Adipose tissue (tissue), 3 donors: ENCODE data around the gene TNFRSF8. TPM values are rescaled to one million over a fixed set of nuclear protein-coding genes. Genes with fewer than 3 reads are reported as not detected.
A peak's percentile ranks its signal among the peaks of the same experiment; 100 is the strongest.

Experiments used
- H3K27ac ChIP-seq: one replicate; pipeline ENCODE4 v1.5.1; 2013; ENCODE audit warnings: low read depth, low read length
- WGBS, 3 donors: extraction: QIAGEN DNeasy Blood & Tissue Kit; methylation state at CpG; one replicate each; pipeline ENCODE4 v1.1.7; 2013; 5-methylcytosine and 5-hydroxymethylcytosine counted together
- polyA plus RNA-seq, 3 donors: library from polyadenylated mRNA; stranded (reverse); fragments of 200-250 nt; gene quantifications; one replicate each; pipeline ENCODE4 v1.2.3, GENCODE V29; 2013
- donor health status: healthy with polysubstance abuse.
- donor health status: Bipolar disorder and iron deficiency.
- donor health status: healthy.

The TNFRSF8 gene
- polyA plus RNA-seq, 3 donors, result 0.40 to 3.8 (median 2.8) TPM

DNA sequence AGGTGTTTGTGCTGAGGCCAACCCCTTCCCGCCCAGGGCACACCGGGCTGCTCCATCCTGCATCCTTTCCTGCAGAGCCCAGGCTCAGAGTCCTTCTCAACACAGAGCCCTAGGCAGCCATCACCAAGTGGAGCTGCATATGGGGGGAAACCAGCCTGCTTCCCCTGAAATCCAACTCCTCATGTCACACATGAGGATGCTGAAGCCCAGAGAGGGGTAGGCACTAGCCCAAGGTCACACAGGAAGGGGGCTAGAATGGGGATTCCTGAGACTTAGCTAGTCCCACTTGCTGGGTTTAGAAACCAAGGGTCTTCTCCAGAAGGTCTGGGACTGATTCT is 98.2 kb downstream of the TNFRSF8 start:
- 62 to 83% (median 63%) methylated on average over 2 of the region's 2 CpGs for WGBS, 3 donors
- peak overlapping the region; percentile 60 for H3K27ac ChIP-seq

DNA sequence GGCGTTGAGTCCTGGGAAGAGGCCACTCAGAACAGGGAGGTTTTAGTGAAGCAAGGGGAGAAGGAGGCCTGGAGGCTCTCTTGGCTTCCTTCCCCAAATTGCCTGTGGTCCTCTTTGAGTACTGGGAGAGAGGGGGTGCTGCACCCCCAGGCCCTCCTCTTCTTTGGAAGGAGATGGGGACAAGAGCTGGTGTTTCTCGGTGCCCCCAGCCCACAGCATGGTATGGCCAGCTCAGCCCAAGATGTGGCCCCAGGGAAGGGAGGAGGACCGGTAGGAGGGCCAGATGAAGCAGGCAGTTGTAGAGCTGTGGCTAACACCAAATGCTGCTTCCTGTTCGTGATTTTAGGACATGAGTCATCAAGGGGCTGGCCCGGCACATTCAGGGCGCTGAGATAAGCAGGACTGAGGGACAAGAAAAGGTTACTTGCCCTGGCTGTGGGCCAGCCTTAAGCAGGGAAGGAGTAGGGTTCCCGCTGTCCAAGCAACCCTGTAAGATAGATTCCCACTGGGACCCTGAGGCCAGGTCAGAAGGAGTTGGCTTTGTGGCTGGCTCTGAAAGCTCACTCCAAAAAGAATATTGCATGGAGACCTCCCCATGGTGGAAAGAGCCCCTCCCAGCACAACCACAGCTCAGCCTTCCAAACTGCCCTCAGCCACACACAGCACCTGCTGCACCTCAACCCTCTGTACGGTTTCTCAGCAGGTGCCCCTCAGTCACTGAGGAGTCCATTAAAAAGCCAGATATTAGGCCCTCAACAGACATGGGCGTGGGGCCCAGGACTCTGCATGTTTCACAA is 98.8 kb downstream of the TNFRSF8 start:
- 13 to 39% (median 14%) methylated on average over 9 of the region's 9 CpGs for WGBS, 3 donors
- peak overlapping the region; percentile 60 for H3K27ac ChIP-seq

DNA sequence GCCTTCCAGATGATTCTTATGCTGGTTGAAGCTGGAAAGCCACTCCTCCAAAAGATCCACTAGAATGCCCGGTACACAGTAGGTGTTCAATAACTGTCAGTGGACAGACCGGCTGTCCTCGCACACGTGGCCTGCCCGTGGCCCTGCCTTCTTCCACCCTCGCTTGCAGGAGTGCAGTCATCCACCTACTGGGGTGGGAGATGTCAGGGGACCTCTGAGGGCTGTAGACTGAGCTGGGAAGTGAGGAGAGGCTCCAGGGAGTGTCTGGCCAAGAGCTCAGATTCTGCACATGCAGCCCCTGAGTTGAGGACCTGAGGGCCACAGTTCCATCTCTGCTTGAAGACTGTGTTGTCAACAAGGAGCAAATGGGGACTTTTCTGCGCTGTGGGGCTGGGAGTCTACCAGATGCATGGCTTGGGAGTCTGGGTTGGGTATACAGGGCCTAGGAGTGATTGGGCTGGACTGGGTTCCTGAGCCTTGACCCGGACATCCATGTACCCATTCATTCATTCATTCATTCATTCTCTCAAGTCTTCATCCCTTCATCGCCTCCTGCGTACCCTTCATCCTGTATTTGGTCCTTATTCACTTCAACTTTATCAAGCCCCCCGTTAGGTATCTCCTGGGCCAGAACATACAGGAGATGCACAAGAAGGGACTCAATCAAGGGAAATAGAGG is 99.5 kb downstream of the TNFRSF8 start:
- WGBS, 3 donors, result 87 to 88% (median 87%) methylated on average over 11 of the region's 11 CpGs
- H3K27ac ChIP-seq, result peak overlapping the region; percentile 60

DNA sequence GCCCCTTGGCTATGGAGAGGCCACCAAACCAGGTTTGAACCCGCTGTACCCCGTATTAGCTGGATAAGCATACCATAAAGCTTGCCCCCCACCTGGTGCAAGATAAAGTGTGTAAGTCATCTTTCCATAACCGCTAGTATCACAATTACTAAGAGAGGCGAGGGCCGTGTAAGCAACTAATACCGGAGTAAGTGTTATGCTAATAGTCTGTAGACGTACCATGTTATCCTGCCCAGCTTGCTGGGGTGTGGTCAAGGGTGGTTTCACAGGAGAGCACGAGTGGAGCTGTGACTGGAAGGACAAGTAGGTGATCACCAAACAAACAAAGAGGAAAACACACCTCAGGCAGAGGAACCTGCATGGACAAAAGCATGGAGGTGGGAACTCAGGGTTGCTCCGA is 100.1 kb downstream of the TNFRSF8 start:
- H3K27ac ChIP-seq, result no peak overlapping the region
- WGBS, 3 donors, result 80 to 91% (median 83%) methylated on average over 9 of the region's 9 CpGs

DNA sequence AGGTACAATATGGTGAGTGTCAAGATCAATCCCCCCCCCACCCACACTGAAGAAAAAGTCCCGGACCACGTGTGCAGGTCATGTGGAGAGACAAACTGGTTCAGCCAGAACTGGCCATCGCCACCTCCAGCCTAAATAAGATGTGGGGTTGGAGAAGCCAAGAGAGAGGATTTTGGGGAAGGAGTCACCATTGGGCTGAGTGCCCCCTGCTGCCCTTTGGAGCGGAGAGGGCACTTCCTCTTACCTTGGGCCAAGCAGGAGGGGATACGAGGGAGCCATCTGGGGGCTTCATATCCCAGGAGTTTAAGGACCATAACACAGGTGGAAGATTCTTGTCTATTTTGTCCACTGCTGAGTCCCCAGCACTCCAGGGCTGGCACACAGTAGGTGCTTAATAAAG is 101.1 kb downstream of the TNFRSF8 start:
- H3K27ac ChIP-seq, result no peak overlapping the region
- 62 to 85% (median 82%) methylated on average over 5 of the region's 5 CpGs for WGBS, 3 donors

DNA sequence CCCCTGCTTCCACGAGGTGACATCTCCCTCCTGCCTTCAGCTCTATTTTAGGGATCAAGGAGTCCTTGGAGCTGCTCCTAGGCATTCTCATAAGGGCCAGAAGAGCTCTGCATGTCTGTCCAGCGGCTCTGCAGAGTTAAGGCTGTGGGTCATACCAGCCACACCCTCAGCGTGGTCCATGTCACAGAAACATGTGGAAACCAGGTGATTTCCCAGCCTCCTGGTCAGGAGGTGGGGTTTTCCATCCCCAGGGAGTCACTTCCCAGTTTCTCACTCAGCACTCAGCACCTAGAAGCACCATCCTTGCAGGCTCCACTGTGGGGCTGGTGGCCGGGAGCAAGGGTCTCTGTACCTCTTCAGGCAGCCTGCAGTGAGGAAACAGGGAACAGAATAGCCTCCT is 102.2 kb downstream of the TNFRSF8 start:
- H3K27ac ChIP-seq, result no peak overlapping the region
- 86 to 93% (median 90%) methylated on average over 4 of the region's 4 CpGs for WGBS, 3 donors

DNA sequence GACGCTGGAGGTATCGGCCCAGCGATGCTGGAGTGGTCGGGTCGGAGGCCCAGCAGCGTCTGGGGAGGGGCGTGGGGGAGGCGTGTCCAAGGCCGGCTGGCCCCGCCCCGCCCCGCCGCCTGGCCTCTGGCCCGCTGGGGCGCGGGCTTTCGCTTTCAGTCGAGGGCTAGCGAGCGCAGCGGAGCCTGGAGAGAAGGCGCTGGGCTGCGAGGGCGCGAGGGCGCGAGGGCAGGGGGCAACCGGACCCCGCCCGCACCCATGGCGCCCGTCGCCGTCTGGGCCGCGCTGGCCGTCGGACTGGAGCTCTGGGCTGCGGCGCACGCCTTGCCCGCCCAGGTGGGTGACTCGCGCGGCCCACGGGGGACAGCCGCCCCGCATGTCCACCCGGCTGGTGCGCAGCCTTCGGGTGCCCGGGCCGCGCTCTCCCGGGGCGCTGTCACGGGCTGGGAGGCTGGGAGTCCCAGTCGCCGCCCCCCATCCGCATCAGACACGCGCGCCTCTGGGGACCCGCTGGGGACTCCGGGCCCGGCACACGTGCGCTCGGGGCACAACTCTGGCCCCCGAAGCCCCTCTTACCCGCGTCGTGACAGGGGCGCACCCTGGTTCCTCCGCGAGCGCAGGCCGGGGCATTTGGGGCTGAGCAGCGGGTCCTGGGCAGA is 103.9 kb downstream of the TNFRSF8 start, which contains the start of gene TNFRSF1B:
TSS of gene TNFRSF1B (plus strand) at position 158 of the 659 bp plus-strand sequence. CDS start at position 259, 101 bp downstream.
- H3K27ac ChIP-seq, result peak within 1 kb of the TSS; percentile 20
- WGBS, 3 donors, result 0 to 3% (median 0%) methylated on average over 70 to 79 of the region's 79 CpGs

DNA sequence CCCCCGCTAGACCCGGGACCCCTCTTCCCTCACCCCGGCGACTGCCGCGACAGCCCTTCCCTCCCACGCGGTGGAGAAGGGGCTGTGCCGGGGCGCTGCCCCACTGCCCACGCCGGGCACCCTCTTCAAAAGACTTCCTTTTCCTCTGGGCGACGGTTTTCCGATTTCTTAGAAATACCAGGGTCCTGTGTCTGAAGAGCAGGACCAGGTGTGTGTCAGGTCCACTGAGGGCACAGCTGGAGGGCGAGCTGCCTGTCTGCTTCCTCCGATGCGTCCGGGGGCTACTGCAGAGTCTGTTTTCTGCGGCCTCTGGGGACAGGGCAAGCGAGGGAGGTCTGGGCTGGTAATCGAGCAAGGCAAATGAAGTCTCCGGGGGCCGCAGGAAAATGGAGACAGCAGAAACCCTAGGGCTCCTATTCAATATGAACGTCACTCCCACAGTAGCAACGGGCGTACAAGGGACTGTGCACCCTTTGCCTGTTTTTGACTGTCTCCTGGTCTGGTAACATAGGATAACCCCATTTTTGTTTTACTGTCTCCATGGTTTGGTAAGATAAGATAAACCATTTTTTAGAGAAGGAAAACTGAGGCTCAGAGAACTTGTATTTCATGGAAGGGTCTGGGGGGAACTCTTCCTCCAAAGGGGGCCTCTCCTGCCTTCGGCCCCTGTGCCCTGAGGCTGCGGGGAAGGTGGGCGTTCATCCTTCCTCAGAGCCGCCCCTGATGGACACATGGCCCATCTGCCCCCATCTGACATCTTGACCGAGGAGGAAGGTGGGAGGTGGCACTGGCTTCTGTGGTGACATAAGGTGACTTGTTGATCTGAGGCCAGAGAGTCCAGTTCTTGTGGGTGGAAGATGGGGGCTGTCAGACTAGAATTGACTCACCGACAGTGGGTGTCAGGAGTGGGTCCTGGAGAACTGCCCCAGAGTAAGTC is 104.7 kb downstream of the TNFRSF8 start:
- peak overlapping the region; percentile 20 for H3K27ac ChIP-seq
- WGBS, 3 donors, result 15 to 26% (median 17%) methylated on average over 29 to 33 of the region's 33 CpGs

DNA sequence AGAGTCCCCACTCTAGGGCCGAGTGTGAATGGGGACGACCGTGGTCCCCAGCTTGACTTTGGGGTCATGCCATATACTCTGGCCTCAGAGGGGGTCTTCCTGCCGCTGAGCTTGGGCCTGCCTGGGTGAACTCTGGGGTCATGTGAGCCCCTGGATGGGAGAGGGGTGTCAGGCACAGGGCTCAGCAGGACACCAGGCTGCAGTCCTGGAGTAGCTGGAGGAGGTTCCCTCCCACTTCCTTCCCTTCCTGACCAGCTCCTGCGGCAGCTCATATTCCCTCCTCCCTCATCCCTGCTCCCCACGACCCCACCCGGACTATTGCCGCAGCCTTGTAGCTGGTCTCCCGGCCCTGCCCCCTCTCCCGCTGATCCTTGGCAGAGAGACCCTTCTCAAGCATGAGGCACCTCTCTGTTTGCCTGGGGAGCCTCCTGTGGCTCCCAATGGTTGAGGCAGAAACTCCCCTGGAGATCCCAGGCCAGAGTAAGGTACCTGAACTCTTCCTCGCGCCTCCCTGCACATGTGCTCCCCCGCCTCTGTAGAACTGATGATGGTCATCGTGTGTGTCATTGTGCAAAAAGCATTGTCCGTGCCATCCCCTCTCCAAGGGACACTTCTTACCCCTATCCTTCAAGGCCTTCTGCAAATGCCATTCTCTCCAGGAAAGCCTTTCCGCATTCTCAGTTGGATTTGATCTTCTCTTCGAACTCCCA is 105.5 kb downstream of the TNFRSF8 start:
- H3K27ac ChIP-seq, result no peak overlapping the region
- WGBS, 3 donors, result 41 to 50% (median 43%) methylated on average over 17 of the region's 17 CpGs

DNA sequence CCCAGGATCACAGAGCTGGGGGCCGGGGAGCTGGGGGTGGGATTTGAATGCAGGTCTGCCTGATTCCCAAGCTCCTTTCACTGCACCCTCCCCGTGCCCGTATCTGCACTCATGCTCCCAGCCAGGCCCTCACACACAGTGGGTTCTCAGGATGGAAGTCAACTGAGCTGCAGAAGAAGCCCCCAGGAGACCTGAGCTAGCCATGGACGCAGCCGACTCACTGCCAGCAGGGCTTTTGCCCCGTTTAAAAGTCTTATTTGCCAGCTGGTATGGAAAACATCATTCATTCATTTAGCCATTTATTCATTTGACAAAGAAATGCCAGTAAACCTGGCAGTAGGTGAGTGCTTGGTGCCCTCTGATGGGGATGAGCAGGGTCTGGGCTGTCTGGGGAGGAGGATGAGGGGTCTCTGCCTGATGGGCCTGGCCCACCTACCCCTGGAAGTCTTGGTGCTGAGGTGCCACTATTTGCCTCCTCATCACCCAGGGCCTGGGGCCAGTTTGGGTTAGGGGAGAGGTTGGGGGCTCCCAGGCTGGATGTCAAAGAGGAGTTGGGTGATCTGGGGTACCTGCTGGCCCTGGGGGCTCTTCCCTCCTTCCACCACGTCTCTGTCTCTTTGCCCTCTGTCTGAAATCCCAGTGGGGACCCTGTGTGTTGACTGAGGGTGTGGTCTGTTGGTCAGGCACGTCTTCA is 106.5 kb downstream of the TNFRSF8 start:
- H3K27ac ChIP-seq, result no peak overlapping the region
- 67% methylated on average over 8 of the region's 8 CpGs for WGBS, 3 donors

DNA sequence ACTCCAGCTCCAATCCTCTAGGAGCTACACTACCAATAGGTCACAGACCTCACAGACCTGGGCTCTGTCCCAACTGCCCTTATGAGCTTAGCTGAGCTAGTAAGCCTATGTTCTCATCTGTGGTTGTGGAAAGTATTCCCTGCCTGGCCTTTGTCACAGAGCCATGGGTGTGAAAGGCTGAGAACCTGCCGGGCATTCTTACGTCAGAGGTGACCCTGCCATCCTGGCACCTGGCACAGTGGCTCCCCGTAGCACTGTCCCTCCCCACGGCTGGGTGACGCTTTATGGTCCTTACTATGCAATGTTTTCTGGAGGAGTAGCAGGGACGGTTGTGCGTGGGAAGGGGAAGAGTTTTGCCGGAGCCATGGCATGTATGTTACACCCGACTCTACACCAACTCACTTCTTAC is 107.2 kb downstream of the TNFRSF8 start:
- H3K27ac ChIP-seq, result no peak overlapping the region
- WGBS, 3 donors, result 59 to 77% (median 65%) methylated on average over 9 of the region's 9 CpGs

DNA sequence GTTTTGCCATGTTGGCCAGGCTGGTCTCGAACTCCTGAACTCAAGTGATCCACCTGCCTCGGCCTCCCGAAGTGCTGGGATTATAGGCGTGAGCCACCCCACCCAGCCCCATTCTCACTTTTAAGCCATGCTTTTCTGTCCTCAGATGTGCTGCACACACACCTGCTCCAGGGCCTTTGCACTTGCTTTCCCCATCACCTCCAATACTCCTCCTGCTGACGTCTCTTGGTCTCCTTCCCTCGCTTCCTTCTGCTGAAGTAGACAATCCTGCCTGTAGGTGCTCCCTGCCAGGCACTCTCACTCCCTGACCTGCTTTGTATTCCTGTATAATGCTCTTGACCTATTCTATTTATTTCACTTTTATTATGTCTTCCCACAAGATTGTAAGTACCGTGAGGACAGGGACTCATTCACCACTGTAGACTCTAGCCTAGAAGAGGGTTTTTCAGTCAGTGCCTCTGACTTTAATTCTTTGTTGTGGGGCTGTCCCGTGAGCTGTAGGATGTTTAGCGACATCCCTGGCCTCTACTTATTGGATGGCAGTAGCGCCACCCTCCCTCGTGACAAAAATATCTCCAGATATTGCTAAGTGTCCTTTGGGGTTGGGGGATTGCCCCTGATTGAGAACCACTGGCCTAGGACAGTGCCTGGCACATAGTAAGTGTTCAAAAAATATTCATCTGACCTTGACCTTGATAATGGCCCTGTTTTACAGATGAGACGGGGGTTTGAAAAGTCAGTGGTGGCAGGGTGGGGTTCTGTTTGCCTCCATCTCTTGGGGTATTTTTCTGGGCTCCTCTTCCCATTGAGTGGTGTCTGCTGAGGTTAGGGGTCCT is 108.3 kb downstream of the TNFRSF8 start:
- 78 to 83% (median 83%) methylated on average over 12 of the region's 12 CpGs for WGBS, 3 donors

DNA sequence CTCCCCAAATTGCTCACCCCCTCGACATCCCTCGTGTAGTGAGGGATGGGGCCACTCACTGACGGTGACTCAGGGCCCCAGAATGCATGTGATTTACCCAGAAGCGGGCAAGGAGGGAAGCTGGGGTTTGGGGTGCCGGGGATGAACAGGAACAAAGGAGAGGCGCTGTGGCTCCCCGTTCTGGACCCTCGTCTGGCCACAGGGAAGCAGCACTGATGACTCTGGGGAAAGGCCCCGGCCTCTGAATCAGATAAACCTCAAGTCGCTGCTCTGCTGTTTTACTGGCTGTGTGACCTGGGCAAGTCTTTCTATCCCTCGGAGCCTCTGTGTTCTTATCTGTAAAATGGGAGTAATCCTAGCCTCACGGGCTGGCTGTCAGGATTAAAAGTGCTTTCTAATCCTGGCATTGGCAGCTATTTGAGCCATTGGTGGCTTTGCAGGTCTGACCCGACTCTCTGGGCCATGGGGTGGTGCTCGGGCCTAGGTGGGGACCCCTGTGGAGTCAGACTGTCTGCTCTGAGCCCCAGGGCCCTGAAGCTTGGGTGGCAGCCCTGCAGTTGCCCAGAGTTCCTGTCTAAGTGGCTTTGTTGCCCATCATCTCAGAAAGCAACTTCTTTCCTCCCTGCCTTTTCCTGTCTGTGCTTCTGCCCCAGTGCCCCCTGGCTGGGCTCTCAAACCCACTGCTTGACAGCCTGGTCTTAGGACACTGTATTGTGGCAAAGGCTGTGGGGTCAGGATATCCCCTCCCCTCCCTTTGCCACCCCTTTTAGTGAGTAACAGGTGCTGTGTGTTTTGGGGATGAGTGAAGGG is 109.1 kb downstream of the TNFRSF8 start:
- peak overlapping the region; percentile 46 for H3K27ac ChIP-seq
- 71 to 78% (median 73%) methylated on average over 14 of the region's 14 CpGs for WGBS, 3 donors

More for the DNA sequence above, 108.3 kb downstream of the TNFRSF8 start:
- no peak overlapping the region for H3K27ac ChIP-seq

DNA sequence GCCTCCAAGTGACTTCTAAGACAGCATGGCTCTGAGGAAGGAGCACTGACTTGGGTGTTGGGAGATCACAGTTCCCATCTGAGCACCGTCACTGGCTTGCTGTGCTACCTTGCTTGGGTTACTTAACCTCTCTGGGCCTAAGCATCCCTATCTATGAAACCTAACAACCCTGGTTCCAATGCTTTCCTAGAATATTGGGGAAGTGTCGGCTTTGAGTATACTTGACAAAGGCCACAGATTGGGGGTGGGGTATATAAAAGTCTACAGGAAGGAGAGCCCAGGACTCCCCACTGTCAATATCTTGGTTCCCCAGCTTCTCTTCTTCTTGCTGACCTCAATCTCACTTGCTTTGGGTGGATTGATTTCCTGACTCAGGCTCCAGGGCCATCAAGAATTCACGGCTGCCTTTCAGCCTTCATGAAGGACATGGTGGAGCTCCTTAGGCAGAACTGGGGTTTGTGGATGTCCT is 110.0 kb downstream of the TNFRSF8 start:
- WGBS, 3 donors, result 62 to 70% (median 64%) methylated on average over 3 of the region's 3 CpGs
- H3K27ac ChIP-seq, result peak overlapping the region; percentile 74

DNA sequence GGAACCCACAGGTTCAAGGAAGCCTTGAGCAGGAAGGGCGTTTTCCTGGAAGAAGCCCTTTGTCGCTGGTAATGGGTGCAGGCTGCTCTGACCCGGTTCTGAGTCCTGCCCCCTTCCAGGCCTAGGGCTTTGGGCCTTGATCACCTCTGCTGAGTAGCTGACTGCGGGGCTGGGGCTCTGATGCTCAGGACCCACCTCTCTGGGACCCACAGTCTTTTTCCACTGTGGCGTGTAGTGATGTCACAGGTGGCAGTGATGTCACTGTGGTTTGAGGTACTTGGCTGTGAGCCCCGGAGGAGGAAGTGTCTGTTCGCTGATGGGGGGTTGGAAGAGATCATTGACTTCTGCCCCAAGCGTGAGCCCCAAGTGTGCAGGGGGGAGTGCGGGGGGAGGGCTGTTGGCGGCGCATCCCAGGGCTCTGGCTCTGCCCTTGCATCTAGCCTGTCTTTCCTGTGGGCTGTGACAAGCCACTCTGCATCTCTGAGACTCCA is 110.6 kb downstream of the TNFRSF8 start:
- H3K27ac ChIP-seq, result peak overlapping the region; percentile 74
- 38 to 71% (median 41%) methylated on average over 11 of the region's 11 CpGs for WGBS, 3 donors
